ENCODE measurements around the gene EFHC2.
"Not testable (repeated sequence)": the region's sequence is repeated elsewhere in the genome, so short reads cannot be mapped to it uniquely, and the experiment has no call there.

Gene EFHC2

DNA sequence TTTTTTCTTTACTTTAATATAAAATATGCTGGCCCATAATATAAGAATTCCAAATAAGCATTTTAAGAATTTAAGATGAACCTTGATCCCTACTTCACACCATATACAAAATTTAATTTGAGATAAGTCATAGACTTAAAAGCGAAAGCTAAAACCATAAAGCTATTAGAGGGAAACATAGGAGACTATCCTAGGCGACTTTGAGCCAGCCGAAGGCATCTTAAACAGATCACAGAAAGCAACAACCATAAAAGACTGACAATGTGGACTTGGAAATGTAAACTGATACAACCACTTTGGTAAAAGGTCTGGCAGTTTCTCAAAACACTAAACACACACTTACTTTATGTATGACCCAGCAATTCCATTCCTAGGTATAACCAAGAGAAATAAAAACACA is 125.0 kb downstream of the EFHC2 start:
- no peak overlapping the region for H3K9ac ChIP-seq (ENCODE audit: low read depth in 1 of 2, low read length in 2 of 2)
- H3K4me1 ChIP-seq (ENCODE audit: control insufficient read depth in 1 of 2, insufficient read depth in 2 of 2, low read length in 2 of 2), result peaks cover 0 to 4% of the 10 kb centered on the region in 2 donors
- H3K4me3 ChIP-seq (ENCODE audit: low read depth in 1 of 2, low read length in 2 of 2), result no peak overlapping the region
- no peak overlapping the region for H3K27ac ChIP-seq (ENCODE audit: low read depth, low read length)
- no peaks in the 10 kb centered on the region for H3K27me3 ChIP-seq (ENCODE audit: control insufficient read depth in 1 of 2, insufficient read depth in 2 of 2, low read length in 2 of 2)
- no peaks in the 10 kb centered on the region for H3K36me3 ChIP-seq (ENCODE audit: control insufficient read depth in 1 of 2, insufficient read depth in 2 of 2, low read length in 2 of 2)
- H3K9me3 ChIP-seq (ENCODE audit: control insufficient read depth in 1 of 2, low read length in 2 of 2), result no peaks in the 10 kb centered on the region

DNA sequence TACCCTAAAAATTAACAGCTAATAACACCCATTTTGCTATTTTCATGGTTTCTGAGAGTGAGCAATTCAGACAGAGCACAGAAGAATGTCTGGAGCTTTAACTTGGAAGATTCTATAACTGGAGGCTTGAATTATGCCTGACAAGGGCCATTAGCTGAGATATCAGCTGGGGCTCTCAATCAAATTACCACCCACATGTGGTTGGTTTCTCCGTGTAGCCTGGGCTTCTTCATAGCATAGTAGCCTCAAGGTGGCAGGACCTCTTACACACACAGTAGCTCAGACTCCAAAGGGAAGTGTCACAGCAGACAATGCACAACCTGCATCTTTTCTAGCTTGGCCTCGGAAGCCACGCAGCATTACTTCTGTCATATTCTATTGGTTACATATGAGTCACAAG is 127.3 kb downstream of the EFHC2 start:
- no peak overlapping the region for H3K27ac ChIP-seq (ENCODE audit: low read depth, low read length)
- no peak overlapping the region for H3K9ac ChIP-seq (ENCODE audit: low read depth in 1 of 2, low read length in 2 of 2)
- no peaks in the 10 kb centered on the region for H3K27me3 ChIP-seq (ENCODE audit: control insufficient read depth in 1 of 2, insufficient read depth in 2 of 2, low read length in 2 of 2)
- no peak overlapping the region for H3K4me3 ChIP-seq (ENCODE audit: low read depth in 1 of 2, low read length in 2 of 2)
- no peaks in the 10 kb centered on the region for H3K4me1 ChIP-seq (ENCODE audit: control insufficient read depth in 1 of 2, insufficient read depth in 2 of 2, low read length in 2 of 2)
- no peaks in the 10 kb centered on the region for H3K9me3 ChIP-seq (ENCODE audit: control insufficient read depth in 1 of 2, low read length in 2 of 2)
- H3K36me3 ChIP-seq (ENCODE audit: control insufficient read depth in 1 of 2, insufficient read depth in 2 of 2, low read length in 2 of 2), result no peaks in the 10 kb centered on the region

DNA sequence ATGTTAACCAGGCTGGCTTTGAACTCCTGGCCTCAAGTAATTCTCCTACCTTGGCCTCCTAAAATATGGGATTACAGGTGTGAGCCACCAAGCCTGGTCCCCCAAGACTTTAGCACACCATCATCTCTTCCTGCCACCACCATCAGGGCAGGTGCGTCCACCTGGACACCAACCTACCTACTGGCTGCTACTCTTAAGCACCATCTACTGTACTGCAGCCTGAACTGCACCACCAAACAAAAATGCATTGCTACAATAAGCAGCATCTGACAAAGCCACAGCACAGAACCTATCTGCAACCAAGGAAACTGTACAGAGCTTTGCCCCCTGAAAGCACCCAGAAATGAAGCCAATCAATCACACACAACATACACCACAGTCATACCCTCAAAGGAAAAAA is 139.7 kb downstream of the EFHC2 start:
- Histone ChIP-seq H3K27me3 (ENCODE audit: control insufficient read depth in 1 of 2, insufficient read depth in 2 of 2, low read length in 2 of 2) (no peaks in the 10 kb centered on the region), H3K9me3 (ENCODE audit: control insufficient read depth in 1 of 2, low read length in 2 of 2) (no peaks in the 10 kb centered on the region), H3K4me1 (ENCODE audit: control insufficient read depth in 1 of 2, insufficient read depth in 2 of 2, low read length in 2 of 2) (no peaks in the 10 kb centered on the region), H3K27ac (ENCODE audit: low read depth, low read length) (no peak overlapping the region), H3K4me3 (ENCODE audit: low read depth in 1 of 2, low read length in 2 of 2) (no peak overlapping the region), H3K36me3 (ENCODE audit: control insufficient read depth in 1 of 2, insufficient read depth in 2 of 2, low read length in 2 of 2) (no peaks in the 10 kb centered on the region), H3K9ac (ENCODE audit: low read depth in 1 of 2, low read length in 2 of 2) (no peak overlapping the region)

DNA sequence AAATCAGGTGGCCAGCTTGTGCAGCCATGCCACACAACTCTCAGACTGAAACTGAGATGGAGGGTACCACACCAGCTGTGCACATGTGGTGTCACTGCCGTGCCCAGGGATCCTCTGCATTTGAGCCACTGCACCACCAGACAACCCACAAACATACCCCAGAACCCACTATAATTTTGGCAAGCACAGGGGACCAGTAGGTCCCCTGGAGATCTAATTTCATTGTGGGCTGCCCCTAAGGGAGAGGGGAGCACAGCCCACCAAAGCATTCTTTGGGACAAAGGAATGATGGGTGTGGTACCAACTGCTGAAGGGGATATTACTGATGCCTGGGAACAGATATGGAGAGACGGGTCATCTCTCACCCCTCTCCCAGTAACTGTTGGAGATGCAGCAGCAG is 140.9 kb downstream of the EFHC2 start:
- no peaks in the 10 kb centered on the region for H3K27me3 ChIP-seq (ENCODE audit: control insufficient read depth in 1 of 2, insufficient read depth in 2 of 2, low read length in 2 of 2)
- H3K36me3 ChIP-seq (ENCODE audit: control insufficient read depth in 1 of 2, insufficient read depth in 2 of 2, low read length in 2 of 2), result no peaks in the 10 kb centered on the region
- no peak overlapping the region for H3K9ac ChIP-seq (ENCODE audit: low read depth in 1 of 2, low read length in 2 of 2)
- no peaks in the 10 kb centered on the region for H3K4me1 ChIP-seq (ENCODE audit: control insufficient read depth in 1 of 2, insufficient read depth in 2 of 2, low read length in 2 of 2)
- H3K27ac ChIP-seq (ENCODE audit: low read depth, low read length), result no peak overlapping the region
- H3K9me3 ChIP-seq (ENCODE audit: control insufficient read depth in 1 of 2, low read length in 2 of 2), result no peaks in the 10 kb centered on the region
- H3K4me3 ChIP-seq (ENCODE audit: low read depth in 1 of 2, low read length in 2 of 2), result no peak overlapping the region

DNA sequence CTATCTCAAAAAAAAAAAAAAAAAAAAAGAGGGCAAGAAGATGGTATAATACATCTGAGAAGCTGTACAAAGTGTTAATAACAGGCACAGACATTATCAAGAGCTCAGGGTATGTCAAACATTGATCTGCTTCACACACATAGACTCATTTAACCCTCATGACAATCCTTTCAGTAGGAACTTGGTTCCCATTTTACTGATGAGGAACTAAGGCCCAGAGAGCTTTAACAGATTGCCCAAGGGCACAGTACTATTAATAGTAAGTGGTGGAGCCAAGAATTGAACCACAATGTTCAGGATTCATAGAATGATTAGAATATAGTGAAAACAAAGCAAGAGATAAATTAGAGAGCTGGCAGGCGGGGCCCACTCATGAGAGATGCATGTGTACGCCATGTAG is 154.4 kb downstream of the EFHC2 start:
- Histone ChIP-seq H3K27me3 (ENCODE audit: control insufficient read depth in 1 of 2, insufficient read depth in 2 of 2, low read length in 2 of 2) (no peaks in the 10 kb centered on the region), H3K4me1 (ENCODE audit: control insufficient read depth in 1 of 2, insufficient read depth in 2 of 2, low read length in 2 of 2) (no peaks in the 10 kb centered on the region), H3K9ac (ENCODE audit: low read depth in 1 of 2, low read length in 2 of 2) (no peak overlapping the region), H3K4me3 (ENCODE audit: low read depth in 1 of 2, low read length in 2 of 2) (no peak overlapping the region), H3K9me3 (ENCODE audit: control insufficient read depth in 1 of 2, low read length in 2 of 2) (no peaks in the 10 kb centered on the region), H3K36me3 (ENCODE audit: control insufficient read depth in 1 of 2, insufficient read depth in 2 of 2, low read length in 2 of 2) (no peaks in the 10 kb centered on the region), H3K27ac (ENCODE audit: low read depth, low read length) (no peak overlapping the region)

DNA sequence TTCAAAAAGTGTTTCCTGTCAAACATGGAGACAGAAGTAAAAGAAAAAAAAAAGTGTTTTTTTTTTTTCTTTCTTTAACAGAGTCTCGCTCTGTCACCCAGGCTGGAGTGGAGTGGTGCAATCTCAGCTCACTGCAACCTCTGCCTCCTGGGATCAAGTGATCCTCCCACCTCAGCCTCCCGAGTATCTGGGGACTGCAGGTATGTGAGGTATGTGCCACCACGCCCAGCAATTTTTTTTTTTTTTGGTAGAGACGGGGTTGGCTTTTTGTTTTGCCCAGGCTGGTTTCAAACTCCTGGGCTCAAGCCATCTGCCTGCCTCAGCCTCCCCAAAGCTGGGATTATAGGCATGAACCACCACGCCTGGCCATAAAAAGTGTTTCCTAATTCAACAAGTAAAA is 155.6 kb downstream of the EFHC2 start:
- not testable (repeated sequence) for H3K4me1 ChIP-seq (ENCODE audit: control insufficient read depth in 1 of 2, insufficient read depth in 2 of 2, low read length in 2 of 2); H3K27me3 ChIP-seq (ENCODE audit: control insufficient read depth in 1 of 2, insufficient read depth in 2 of 2, low read length in 2 of 2); H3K27ac ChIP-seq (ENCODE audit: low read depth, low read length); H3K9ac ChIP-seq (ENCODE audit: low read depth in 1 of 2, low read length in 2 of 2); H3K9me3 ChIP-seq (ENCODE audit: control insufficient read depth in 1 of 2, low read length in 2 of 2); H3K36me3 ChIP-seq (ENCODE audit: control insufficient read depth in 1 of 2, insufficient read depth in 2 of 2, low read length in 2 of 2); H3K4me3 ChIP-seq (ENCODE audit: low read depth in 1 of 2, low read length in 2 of 2)

DNA sequence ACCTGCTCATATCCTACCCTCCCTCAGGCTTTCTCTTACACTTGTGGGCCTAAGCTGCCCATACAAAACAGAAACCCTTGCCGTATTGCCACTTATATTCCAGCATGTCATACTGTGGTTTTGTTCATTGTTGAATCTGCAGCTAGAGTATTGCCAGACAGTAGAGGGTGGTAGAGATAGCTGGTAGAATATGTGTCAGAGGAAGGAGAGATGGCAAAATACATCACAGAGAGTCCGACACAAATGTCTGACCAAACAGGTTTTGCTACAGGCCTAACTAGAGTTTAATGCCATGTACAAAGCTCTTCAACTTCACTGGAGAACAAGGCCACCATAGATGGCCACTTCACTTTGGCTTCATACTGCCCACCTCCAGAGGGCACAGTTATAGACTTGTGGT is 160.1 kb downstream of the EFHC2 start:
- no peak overlapping the region for H3K27ac ChIP-seq (ENCODE audit: low read depth, low read length)
- H3K9me3 ChIP-seq (ENCODE audit: control insufficient read depth in 1 of 2, low read length in 2 of 2), result no peaks in the 10 kb centered on the region
- no peak overlapping the region for H3K9ac ChIP-seq (ENCODE audit: low read depth in 1 of 2, low read length in 2 of 2)
- no peaks in the 10 kb centered on the region for H3K36me3 ChIP-seq (ENCODE audit: control insufficient read depth in 1 of 2, insufficient read depth in 2 of 2, low read length in 2 of 2)
- no peaks in the 10 kb centered on the region for H3K4me1 ChIP-seq (ENCODE audit: control insufficient read depth in 1 of 2, insufficient read depth in 2 of 2, low read length in 2 of 2)
- H3K27me3 ChIP-seq (ENCODE audit: control insufficient read depth in 1 of 2, insufficient read depth in 2 of 2, low read length in 2 of 2), result no peaks in the 10 kb centered on the region
- no peak overlapping the region for H3K4me3 ChIP-seq (ENCODE audit: low read depth in 1 of 2, low read length in 2 of 2)

DNA sequence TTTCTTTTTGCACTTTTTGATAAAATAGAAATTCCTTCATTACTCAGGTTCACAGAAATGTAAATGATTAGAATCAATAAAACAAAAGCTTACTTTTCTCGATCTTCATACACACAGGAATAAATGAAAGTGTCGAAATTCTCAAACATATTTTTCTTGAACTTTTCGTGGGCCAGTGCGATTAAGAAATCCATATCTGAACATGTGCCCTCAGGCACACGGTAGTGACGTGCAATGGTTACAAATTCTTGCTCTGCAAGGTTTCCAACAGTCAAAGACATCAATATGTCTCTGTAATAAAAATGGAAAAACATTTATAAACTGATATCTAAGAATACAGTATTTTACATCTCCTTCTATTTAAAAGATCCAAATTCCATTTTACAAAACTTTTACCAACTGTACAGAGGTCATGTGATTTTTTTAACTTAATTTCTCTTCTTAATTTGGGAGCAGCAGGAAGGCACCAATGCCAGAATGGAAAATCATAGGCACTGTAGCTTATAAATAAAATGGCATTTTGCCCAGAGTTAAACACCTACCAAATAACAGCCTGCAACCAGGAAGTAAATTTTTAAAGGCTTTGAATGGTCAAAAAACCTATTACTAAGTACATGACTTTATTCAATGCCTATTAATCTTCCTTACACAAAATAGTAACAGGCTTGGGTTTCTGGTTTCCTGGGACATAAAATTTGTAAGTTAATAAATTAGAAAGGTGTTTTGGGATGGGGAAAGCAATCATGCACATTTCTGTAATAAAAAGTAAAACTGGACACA is 165.0 kb downstream of the EFHC2 start:
- Histone ChIP-seq H3K36me3 (ENCODE audit: control insufficient read depth in 1 of 2, insufficient read depth in 2 of 2, low read length in 2 of 2) (no peaks in the 10 kb centered on the region), H3K27me3 (ENCODE audit: control insufficient read depth in 1 of 2, insufficient read depth in 2 of 2, low read length in 2 of 2) (no peaks in the 10 kb centered on the region), H3K9me3 (ENCODE audit: control insufficient read depth in 1 of 2, low read length in 2 of 2) (no peaks in the 10 kb centered on the region), H3K9ac (ENCODE audit: low read depth in 1 of 2, low read length in 2 of 2) (no peak overlapping the region), H3K4me1 (ENCODE audit: control insufficient read depth in 1 of 2, insufficient read depth in 2 of 2, low read length in 2 of 2) (no peaks in the 10 kb centered on the region), H3K27ac (ENCODE audit: low read depth, low read length) (no peak overlapping the region), H3K4me3 (ENCODE audit: low read depth in 1 of 2, low read length in 2 of 2) (no peak overlapping the region)

DNA sequence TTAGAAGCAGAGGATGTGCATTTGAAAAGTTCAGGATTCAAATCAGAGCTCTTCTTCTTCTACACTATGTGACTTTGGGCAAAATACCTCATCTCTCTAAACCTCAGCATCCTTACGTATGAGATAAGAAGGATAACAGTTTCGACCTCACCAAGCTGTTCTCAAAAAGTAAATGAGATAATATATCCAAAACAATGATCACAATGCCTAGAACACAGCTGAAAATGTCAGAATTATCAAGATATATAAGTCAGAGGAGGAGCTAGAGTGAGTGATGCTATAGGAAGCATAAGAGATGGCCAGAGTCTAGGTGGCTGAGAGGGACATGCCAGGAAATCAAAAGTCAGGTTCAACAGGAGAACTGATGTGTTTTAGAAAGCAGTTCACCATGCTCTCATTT is 168.0 kb downstream of the EFHC2 start:
- Histone ChIP-seq H3K27me3 (ENCODE audit: control insufficient read depth in 1 of 2, insufficient read depth in 2 of 2, low read length in 2 of 2) (no peaks in the 10 kb centered on the region), H3K4me3 (ENCODE audit: low read depth in 1 of 2, low read length in 2 of 2) (no peak overlapping the region)

DNA sequence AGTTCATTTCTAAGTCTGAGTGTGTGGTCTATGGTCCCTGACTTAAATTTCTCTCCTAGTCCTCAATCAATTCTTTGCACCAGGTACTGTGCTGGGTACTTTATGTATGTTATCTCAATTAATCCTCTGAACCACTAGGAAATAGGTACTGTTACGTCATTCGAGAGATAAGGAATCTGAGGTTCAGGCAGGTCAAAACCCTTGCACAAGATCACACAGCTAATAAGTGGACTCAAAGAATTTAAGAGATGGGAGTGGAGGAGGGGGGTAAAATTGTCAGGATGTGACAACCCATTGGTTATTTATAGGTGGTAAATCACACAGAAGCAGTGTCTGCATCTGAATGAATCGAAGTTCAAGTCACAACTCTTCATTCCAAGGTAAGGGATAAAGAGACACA is 169.4 kb downstream of the EFHC2 start:
- no peak overlapping the region for H3K4me3 ChIP-seq (ENCODE audit: low read depth in 1 of 2, low read length in 2 of 2)
- no peaks in the 10 kb centered on the region for H3K9me3 ChIP-seq (ENCODE audit: control insufficient read depth in 1 of 2, low read length in 2 of 2)
- H3K27me3 ChIP-seq (ENCODE audit: control insufficient read depth in 1 of 2, insufficient read depth in 2 of 2, low read length in 2 of 2), result no peaks in the 10 kb centered on the region
- no peak overlapping the region for H3K9ac ChIP-seq (ENCODE audit: low read depth in 1 of 2, low read length in 2 of 2)
- H3K27ac ChIP-seq (ENCODE audit: low read depth, low read length), result no peak overlapping the region
- no peaks in the 10 kb centered on the region for H3K36me3 ChIP-seq (ENCODE audit: control insufficient read depth in 1 of 2, insufficient read depth in 2 of 2, low read length in 2 of 2)
- no peaks in the 10 kb centered on the region for H3K4me1 ChIP-seq (ENCODE audit: control insufficient read depth in 1 of 2, insufficient read depth in 2 of 2, low read length in 2 of 2)

More for the DNA sequence above, 168.0 kb downstream of the EFHC2 start:
- H3K9me3 ChIP-seq (ENCODE audit: control insufficient read depth in 1 of 2, low read length in 2 of 2), result no peaks in the 10 kb centered on the region
- no peaks in the 10 kb centered on the region for H3K36me3 ChIP-seq (ENCODE audit: control insufficient read depth in 1 of 2, insufficient read depth in 2 of 2, low read length in 2 of 2)
- no peak overlapping the region for H3K27ac ChIP-seq (ENCODE audit: low read depth, low read length)
- H3K4me1 ChIP-seq (ENCODE audit: control insufficient read depth in 1 of 2, insufficient read depth in 2 of 2, low read length in 2 of 2), result no peaks in the 10 kb centered on the region
- no peak overlapping the region for H3K9ac ChIP-seq (ENCODE audit: low read depth in 1 of 2, low read length in 2 of 2)

DNA sequence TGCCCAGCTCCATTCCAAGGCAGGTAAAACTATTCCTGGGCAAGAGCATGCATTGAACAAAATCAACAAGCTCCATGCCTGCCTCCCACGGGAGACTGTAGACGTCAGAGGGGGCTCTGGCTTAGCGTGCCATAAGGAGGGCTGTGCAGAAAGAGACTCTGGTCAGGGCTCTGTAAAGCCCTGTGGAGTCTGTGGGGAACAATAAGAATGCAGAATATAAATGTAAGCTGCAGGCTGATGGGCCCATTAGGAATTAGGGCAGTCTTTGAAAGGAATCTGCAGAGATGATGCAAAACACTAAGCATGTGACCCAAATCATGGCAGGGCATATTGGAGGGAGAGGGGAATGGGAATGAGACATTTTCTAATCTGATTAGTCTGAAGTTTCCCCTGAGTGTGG is 170.3 kb downstream of the EFHC2 start:
- Histone ChIP-seq H3K9ac (ENCODE audit: low read depth in 1 of 2, low read length in 2 of 2) (no peak overlapping the region), H3K4me1 (ENCODE audit: control insufficient read depth in 1 of 2, insufficient read depth in 2 of 2, low read length in 2 of 2) (no peaks in the 10 kb centered on the region), H3K27ac (ENCODE audit: low read depth, low read length) (no peak overlapping the region), H3K4me3 (ENCODE audit: low read depth in 1 of 2, low read length in 2 of 2) (no peak overlapping the region), H3K36me3 (ENCODE audit: control insufficient read depth in 1 of 2, insufficient read depth in 2 of 2, low read length in 2 of 2) (no peaks in the 10 kb centered on the region), H3K27me3 (ENCODE audit: control insufficient read depth in 1 of 2, insufficient read depth in 2 of 2, low read length in 2 of 2) (no peaks in the 10 kb centered on the region), H3K9me3 (ENCODE audit: control insufficient read depth in 1 of 2, low read length in 2 of 2) (no peaks in the 10 kb centered on the region)
